GM19023 (cell line): ENCODE results near the gene ABTB2.

Experiments
- ATAC-seq: cut with Tn5 transposase; IDR thresholded peaks from one replicate; pipeline ENCODE4 v1.9.1; 2021; ENCODE audit warnings: mild to moderate bottlenecking, moderate library complexity; ENCODE audit not compliant: unreplicated experiment

Gene ABTB2

DNA sequence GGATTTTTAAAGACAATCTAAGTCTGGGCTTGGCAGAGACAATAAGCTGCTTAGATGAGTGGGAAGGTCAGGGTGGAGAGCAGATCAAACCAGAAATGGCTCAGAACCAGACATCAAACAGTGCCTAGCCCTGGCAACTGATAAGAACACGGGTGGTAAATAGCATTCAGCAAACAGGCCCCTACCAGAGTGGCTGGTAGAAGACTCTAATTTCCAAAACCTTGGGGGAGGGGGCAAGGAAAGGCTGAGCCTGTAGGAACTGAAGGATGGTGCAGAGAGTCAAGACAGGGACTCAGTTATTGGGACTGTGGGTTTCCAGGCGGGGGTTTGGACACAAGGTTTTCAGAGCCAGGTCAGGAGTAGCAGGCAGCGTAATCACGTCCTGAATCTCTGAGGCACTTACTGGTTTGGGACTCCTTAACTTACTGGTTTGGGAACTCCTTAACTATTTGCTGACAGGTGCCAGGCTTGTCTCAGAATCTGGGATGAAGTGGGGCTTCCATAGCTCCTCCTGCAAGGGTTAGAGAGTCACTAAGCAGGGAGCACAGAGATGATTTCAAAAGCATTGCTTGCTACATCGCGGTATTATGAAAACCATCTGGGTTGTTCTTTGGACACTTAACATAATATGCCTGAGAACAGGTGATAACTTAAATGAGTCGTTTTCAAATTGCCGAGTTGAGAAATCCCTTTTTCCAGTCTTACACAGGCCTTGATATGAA, 5.7 kb upstream of the ABTB2 start:
- ATAC-seq, result no peak

DNA sequence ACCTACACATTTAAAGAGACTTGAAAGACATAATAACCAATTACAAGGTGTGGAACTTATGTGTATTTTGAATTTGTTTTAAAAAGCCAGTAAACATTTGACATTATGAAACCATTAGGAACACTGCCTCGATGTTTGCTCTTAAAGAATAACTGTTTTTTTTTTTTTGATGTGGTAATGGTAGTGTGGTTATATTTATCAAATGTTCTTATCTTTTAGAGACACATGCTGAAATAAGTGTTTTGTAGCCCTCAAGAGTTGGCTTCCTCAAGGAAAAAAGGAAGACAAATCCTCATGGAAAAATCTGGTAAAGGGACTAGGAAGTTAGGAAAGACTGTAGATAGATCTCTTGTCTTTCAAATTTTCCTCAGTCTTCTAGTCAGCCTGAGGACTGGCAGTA, 2.2 kb upstream of the ABTB2 start:
- no peak for ATAC-seq

DNA sequence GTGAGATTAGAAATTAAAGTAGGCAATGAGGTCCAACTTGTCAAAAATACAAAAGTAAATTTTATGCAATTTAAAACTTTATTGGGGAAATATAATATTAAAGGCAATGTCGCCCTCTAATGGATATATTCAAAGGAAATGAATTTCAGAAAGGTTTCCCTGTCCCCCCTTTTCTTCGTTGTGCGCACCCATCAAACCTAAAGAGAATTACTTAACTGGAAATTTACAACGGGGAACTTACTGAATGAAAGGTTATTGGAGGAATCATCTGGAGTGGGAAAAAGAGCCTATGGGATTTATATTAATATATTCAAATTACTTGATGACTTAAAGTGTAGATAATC, 1.7 kb upstream of the ABTB2 start:
- ATAC-seq, result no peak

DNA sequence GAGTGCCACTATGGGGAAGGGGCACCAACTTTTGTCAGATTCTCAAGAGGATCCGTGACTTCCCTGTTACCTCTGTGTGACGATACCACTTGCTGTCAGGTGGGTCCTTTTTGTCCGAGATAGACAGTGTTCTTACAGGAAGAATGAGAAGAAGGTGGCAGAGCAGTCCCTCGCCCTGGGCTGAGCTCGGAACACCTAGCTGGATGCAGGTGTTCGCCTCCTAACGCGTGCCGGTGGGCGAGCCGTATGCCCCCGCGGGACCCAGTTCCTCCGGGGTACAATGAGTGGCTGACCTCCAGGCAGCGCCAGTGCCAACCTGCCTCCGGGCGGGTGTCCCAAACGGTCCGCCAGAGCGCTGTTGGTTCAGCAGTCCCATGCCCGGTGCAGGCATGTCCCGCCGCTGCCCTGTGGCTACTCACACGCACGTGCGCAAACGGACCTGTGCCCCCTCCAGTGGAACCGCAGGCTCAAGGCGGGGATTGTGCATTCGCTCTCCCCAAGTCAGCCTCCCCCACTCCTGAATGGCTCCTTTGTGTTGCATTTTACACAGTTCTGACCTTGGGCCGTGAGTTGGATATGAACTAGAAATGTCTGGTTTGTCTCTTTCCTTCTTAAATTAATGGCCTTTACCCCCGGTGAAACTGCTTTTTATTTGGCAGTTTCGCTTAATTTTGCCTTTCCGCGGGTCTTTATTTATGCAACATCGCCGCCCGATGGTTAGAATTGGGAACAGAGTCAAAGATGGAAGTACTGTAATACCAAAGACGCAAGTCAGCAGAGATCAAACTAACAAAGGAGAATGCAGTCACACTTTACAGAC, 1.1 kb upstream of the ABTB2 start:
- ATAC-seq, result peak; percentile 8

DNA sequence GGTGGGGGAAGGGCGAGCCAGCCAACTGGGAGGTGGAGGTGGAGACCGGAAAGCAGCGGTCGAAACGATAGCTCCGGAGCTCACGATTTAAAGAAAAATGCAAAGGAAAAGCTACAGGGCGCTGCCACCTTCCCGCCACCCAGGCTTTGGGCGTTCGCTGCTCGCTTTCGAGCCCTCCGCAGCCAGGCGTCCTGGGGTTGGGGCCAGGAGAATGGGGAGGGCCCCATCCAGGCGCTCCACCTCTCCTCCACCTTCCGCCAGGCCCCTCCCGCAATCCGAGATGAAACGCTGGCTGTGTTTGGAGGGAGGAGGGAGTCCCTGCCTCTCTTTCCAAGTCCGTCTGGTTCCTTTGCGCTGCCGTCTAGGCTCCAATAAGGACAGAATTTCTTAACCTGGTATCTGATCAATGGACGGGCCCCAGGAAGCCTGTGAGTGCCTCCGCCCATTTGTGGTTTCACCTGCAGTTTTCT, 483 bp upstream of the ABTB2 start:
- peak; percentile 2 for ATAC-seq

DNA sequence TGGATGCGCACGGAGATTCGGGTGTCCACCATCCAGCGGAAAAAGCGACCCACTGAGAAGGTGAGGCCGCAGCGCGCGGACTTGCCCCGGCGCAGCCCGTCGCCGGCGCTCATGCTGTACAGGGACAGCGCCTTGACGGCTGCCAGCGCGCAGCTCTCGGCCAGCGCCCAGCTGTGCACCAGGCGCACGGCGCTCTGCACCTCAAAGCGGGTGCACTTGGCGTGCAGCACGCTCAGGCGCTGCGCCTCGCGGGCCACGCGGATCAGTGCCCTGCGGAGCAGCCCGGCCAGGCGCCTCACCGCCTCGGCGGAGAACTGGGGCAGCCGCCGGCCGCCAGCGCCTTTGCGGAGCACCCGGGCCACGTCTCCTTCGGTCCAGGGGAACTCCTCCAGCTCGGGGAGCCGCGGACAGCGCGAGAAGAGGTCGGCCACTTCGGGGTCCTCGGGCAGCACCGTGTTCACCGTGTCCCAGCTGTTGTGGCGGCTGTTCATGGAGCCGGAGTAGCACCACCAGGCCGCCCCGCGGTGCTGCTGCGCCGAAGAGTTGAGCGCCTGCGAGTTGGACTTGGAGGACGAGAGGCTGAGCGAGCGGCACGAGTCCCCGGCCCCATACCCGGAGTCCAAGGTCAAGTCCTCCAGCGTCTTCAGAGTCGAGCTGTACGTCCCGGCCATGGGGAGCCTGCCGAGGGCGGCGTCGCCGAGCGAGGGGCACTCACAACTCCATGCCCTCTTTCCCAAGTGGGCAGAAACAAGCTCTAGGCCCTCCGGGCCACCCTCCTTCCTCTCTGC, 703 bp downstream of the ABTB2 start:
- ATAC-seq, result peak; percentile 26

DNA sequence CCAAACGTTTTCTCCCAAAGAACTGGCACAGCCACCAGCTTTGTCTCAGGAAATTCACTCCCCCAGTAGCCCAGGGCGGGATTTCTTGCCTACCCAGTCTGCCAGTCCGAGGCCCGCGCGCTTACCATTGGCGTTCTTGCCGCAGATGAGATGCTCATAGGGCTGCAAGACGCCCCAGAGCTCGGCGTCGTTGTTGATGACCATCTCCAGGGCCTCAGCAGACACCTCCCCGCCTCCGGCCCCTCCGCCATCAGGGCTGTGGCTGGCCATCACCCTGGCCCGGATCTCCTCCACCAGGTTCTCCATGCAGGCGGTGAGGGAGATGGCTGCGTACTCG, 1.3 kb downstream of the ABTB2 start:
- ATAC-seq, result no peak

DNA sequence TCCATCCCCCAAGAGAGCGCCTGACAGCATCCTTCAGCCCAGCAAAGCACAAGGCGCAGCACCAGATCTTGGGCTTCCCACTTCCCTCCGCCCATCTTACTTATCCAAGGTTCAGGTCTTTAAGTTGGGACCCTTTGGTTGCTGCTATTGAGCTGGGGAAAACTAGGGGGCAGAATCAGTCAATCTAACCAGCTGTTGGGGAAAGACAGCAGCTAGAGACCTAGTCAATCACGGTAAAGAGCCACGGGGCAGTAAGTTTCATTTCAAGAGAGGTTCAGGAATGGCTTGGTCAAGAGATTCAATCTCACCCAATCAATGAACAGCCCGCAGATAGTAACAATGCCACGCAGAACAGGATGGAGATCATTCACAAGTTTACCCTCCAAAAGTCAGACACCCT, 1.7 kb downstream of the ABTB2 start:
- ATAC-seq, result no peak

DNA sequence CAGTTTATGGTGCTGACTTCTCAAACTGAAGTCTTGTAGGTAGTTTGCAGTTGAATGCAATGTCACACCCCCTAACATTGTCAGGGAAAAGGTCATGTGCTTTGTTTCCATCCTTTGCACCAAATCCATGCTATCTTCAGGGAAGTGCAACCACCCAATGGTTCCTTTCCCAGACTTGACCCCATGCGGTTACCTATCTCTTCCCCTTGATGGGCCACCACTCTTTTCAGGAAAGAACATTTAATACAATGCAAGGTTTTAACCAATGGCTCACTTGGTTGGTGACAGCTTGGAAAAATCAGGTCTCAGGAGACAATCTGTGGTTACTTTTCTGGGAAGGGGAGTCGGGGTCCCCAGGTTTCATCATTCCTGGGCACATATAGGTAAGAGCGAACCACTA, 2.1 kb downstream of the ABTB2 start:
- no peak for ATAC-seq

DNA sequence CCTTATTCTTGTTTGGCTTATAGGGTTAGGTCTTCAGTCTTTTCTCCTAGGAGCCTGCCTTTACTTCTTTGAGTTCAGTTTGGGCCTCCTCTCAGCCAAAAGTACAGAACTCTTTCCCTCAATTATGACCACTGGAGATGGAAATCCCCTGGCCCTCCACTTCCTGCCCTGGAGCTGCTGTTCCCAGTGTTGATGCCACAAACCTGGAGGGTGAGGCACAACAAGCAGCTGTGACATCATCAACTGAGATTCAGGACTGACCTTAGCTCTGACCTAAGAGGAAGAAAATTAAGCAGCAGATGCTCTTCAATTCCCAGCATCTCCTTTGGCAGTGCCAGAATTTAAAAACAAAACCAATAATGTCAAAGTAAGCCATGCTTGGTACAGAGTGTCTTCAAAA, 3.0 kb downstream of the ABTB2 start:
- no peak for ATAC-seq

DNA sequence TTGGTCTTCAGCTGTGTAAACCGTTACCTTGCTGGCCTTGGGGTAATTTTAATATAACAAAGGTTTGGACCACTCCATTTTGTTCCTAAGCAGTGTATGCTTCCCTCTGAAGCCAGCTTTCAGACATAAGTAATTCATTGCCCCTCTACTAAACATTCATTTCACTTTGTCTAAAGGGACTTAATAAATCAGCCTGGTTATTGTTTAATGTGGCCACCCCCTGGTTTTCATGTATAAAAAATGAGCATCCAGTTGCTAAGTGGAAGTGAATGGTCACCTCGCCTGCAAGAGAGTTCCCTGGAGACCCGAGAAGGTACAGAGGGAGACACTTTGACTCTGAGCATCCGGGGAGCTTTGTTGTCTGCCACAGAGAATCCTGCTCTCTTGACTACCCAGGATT, 3.9 kb downstream of the ABTB2 start:
- ATAC-seq, result no peak

DNA sequence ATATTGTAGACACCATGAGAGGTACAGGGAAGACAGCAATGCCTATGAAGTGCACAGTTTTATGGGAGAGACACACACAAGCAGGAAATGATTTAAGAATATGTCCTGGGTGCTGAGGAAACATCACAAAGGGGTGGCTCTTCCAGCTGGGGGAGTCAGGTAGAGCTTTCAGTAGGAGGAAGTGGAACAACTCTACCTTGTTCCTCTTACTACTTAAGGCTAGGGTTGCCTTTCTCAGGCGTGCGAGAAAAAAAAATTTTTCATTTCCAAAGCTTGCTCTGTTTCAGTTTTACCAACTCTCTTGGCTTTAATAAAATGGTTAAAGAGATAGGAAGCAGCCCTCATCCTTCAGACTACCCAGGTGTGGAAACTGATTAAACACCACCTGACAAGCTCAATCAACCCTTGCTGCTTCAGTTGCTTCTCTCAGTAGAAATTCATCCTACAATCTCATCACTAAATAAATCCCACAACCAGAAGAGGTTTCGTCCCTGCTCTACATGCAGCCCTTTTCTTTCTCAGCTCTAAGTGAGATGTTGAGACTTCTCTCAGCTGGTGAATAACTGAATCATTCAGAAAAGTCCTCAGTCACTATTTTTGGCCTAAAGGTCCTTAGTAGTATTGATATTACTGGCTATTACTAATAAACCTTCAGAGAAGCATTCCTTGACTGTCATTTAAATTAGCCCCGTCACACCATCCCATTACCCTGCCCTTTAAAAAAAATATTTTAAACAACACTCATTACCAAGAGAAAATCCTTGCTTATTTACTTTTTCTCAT, 5.9 kb downstream of the ABTB2 start:
- ATAC-seq, result peak; percentile 40

DNA sequence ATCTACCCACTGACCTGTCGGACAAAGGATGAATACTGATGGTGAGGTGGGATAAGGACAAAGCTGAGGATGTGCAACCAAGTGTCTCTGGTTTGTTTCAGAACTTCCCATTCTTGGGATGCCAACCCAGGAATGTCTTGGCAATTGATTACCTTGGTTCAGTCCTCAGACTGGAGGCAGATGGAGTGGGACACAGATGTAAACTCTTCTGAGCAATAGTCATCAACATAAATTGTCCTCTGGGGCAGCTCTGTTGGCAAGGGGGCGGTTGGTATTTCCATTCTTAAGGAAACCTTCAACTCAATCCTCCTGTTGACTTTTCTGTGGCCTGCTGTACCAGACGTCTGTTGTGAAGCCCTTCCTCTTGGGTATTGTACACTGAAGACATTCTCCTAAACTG, 6.8 kb downstream of the ABTB2 start:
- no peak for ATAC-seq

DNA sequence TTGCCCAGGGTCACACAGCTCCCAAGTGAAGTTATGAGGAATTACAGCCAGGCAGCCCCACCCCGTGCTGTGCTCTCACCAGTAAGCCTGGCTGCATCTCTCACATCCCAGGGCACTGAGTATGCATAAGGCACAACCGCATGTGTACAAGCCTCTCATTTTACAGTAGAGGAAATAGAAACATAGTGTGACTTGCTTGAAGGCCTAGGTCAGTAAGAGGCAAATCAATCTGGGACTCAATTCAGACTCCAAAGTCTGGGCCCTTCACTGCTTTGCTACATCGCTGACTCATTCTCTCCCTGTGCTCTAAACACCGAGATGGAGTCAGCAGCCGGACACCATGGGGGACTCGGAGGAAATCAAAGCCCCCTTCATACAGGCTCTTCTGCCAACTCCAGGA, 7.9 kb downstream of the ABTB2 start:
- ATAC-seq, result no peak

DNA sequence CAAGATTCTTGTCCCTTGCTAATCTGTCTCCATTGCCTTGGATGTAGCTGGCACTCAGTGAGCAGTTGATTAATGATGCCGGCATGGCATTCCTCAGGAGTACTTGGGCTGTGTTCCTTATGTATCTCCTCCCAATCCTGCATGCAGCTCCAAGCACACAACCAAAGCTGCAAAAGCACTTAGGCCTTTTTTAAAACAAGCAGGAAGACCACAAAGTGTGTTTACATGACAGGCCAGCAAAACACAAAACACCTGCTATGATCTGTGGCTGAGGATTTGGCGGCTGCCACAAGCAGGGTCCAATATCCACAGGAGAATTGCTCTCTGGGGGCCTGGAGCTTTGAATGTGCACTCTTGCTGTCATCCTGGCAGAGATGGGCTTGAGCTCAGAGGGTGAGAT, 8.9 kb downstream of the ABTB2 start:
- ATAC-seq, result no peak

DNA sequence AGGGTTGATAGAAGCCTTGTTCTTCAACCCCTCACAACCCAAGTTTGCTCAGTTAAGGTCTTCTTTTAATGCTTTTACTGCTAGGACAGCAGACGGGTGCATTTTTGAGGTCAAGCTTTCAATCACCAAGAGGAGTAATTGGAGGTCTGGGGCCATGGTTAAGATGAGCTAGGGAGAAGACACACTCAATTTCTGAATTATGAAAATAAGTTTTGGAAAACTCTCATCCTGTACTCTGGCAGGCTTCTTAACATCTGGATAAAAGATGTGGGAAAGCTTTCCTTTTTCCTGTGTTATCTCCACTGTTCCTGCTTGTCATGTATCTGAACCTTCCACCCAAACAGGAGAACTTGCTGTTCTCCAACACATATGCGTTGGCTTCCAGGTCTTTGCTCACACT, 9.7 kb downstream of the ABTB2 start:
- ATAC-seq, result no peak

DNA sequence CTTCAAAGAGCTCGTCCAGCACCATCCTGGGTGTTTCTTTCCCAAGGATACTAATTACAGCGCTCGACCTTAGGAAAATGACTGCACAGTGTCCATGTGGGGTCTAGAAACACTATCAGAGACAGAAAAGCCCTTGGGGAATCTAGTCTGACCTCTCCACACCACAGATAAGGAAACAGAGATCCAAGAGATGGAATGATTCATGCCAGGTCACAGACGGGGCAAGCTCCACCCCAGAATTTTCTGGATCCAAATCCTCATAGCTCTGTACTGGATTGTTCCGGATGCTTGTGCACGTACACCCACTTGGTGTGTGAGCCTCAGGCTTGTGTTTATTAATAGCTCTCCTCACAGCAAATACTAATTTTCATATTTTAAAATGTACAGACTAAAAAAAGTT, 11.3 kb downstream of the ABTB2 start:
- no peak for ATAC-seq

DNA sequence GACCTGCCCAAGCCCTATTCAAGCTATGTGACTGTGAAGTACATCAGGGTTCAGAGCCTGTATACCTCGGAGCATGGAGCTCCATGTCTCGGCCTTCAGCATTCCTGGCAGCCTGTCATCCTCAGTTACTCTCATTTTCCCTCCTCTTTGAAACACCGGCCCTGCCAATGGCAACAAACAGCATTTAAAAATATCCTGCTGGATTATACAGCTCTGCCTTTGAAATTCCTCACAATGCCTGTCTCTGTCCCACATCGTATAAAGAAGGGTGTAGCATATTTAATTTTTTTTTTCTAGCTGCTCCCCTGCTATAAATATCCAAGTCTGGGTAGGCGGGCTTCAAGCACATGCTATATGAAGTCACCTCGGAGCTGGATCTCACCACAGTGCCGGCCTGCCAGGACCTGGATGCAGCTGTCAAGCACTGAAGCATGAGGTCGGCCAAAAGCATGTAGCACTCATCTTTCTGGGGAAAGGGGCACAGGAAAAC, 11.8 kb downstream of the ABTB2 start:
- no peak for ATAC-seq

DNA sequence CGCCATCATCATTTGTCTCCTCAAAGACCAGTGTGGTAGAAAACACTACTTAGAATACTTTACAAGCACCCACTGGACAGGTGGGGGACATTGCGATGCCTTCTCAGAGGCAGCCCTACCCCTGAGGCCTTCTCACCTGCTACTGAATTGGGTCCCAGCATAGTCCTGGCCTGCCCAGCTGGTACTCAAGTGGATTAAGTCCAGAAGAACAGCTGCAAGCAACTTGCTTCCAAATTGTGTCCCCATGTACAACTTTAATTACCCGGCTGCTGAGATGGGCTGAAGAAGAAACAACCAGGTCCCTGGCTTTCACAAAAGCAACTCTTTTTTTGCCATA, 12.3 kb downstream of the ABTB2 start:
- ATAC-seq, result no peak

DNA sequence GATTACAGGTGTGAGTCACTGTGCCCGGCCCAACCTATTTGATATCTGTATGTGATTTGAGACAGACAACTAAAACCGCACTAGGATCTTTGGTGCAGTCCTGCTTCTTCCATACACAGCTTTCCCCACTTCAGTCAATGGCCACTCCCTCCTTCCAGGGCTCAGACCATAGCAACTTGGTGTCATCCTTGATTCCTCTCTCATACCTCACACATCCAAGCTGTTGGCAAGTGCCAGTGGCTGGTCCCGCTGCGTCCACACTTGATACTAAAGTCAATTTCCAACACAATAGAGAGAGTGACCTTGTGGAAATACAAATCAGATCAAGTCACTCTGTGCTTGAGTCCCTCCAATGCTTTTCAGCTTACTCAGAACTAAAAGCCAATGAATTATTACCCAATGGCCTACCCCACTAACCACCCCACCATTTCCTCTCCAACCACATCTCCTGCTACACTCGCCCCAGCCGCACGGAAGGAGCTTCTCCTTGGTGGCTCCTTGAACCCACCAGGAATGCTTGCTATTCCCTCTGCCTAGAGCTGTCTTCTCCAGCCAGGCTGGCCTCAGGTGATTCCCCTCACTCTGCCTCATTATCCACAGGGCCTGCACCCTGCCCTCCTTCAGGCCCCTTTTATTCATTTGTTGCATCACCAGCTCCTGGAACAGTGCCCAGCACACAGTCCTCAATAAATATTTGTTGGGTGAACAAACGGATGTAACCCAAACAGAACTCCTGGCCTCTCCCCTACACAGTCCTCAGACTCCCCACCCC, 12.9 kb downstream of the ABTB2 start:
- ATAC-seq, result no peak
